AG04449 (cell line): ENCODE results near the gene ASTL.

ENCODE experiments used
- CTCF ChIA-PET: fragments of 350-600 bp; formaldehyde crosslinking; extraction: SDS; loops from one replicate; lab custom pipeline; 2021; ENCODE audit warnings: antibody characterized with exemption; lab: Yijun Ruan, JAX
- POLR2A ChIA-PET: fragments of 400-600, 350-600 bp; formaldehyde crosslinking; extraction: SDS; loops from one replicate; lab custom pipeline; 2020; ENCODE audit warnings: antibody characterized with exemption, inconsistent platforms; lab: Yijun Ruan, JAX
- DNase-seq: peaks from one replicate; pipeline ENCODE4 v3.0.0-alpha.2; 2010; ENCODE audit warnings: low read depth, low spot score
- H3K4me3 ChIP-seq: 2 replicates; pipeline ENCODE4 v1.5.1; 2011; ENCODE audit warnings: low read depth, mild to moderate bottlenecking, control low read depth, low read length
- CTCF ChIP-seq: IDR thresholded peaks from one replicate; pipeline ENCODE4 v1.5.1; 2011; ENCODE audit warnings: mild to moderate bottlenecking, moderate library complexity, low read length, control low read depth, inconsistent platforms; ENCODE audit not compliant: insufficient read depth; ENCODE audit errors: missing control alignments

Gene ASTL

DNA sequence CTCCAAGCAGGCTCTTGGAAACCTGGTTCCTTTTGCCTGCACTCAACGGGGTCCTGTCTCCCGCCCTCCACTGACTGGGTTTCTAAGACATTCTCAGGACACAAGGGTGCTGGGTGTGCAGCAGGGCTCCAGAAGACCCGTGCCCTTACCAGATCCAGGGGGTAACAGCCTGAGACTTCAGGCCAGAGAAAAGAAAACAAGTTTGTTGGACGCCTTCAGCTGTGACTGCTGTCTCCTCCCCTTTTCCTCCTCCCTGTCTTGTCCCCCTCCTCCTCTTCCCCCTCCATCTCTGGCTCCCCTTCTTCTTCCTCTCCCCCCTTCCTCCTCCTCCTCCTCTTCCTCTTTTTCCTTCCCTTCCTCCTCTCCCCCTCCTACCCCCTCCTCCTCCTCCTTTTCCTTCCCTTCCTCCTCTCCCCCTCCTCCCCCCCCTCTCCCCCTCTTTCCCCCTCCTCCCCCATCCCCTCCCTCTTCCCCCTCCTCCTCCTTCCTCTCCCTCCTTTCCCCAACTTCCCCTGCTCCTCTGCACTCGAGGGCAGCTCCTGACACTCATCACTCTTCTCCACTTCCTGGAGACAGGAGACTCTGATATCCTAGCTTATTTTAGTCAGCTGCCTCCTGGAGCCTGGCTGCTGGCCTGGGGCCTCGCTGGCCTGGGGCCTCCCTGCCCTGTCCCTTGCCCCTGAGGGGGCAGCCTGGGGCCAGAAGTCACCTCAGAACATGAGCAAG, 34.4 kb downstream of the ASTL start:
- CTCF ChIA-PET: interaction anchor here (3.6 kb wide), 1 partner anchor 14 kb away, joined by 24 read pairs; the partner anchor contains the start of gene ADRA2B

GRCh38 chr2:96103187-96103601, 35.1 kb downstream of the ASTL start:
- TF ChIP-seq CTCF: no peak
- no peak overlapping the region for H3K4me3 ChIP-seq
- no peak for DNase-seq
- CTCF ChIA-PET: interaction anchor here (1.0 to 3.6 kb wide), 2 partner anchors 11 to 14 kb away, joined by 3 to 24 read pairs; partner anchors contain the start of gene ADRA2B
- POLR2A ChIA-PET: no interaction called here

More for the DNA sequence above, 34.4 kb downstream of the ASTL start:
- no peak for TF ChIP-seq CTCF
- POLR2A ChIA-PET: no interaction called here
- no peak overlapping the region for H3K4me3 ChIP-seq
- DNase-seq: no peak

DNA sequence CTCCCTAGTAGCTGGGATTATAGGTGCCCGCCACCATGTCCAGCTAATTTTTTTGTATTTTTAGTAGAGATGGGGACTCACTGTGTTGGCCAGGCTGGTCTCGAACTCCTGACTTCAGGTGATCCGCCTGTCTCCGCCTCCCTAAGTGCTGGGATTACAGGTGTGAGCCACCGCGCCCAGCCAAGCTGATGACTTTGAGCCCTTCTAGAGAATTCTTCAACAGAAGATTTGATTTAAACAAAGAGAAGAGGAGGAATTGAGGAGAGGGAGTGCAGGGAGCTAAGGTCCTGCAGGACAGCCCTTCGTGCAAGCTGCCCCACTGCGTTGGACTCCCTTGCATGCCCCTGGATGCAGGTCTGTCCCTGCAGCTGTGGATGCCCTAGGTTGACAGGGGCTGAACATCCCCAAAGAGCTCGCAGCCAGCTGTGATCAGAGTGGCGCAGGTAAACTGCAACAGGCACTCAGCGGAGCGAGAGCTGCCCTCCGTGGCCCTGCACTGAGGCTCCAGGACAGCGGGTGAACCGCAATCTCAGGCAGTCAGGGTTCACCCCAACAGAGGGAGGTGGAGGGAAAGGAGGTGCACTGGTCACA, 35.6 kb downstream of the ASTL start:
- H3K4me3 ChIP-seq: no peak overlapping the region
- ChIA-PET CTCF (interaction anchor here (0.8 to 3.6 kb wide), 3 partner anchors 11 to 36 kb away, joined by 3 to 24 read pairs (median 4); partner anchors contain the start of genes ADRA2B and ASTL), POLR2A (no interaction called here)
- no peak for DNase-seq
- no peak for TF ChIP-seq CTCF

- H3K4me3 ChIP-seq: no peak overlapping the region
- ChIA-PET POLR2A (no interaction called here), CTCF (no interaction called here)
- TF ChIP-seq CTCF: no peak
- no peak for DNase-seq
These were observed 37.4 kb downstream of the ASTL start for GRCh38 chr2:96100893-96101304.

- ChIA-PET POLR2A (interaction anchor here (0.6 kb wide), 1 partner anchor 21 kb away, joined by 6 read pairs; no protein-coding TSS in a partner anchor), CTCF (interaction anchor here (0.9 to 1.6 kb wide), 3 partner anchors 8 to 17 kb away, joined by 3 to 7 read pairs (median 3); partner anchors contain the start of gene ADRA2B)
- no peak for DNase-seq
These were observed 38.2 kb downstream of the ASTL start for GRCh38 chr2:96099861-96100798.

More at GRCh38 chr2:96099861-96100798, 38.2 kb downstream of the ASTL start:
- no peak for TF ChIP-seq CTCF
- no peak overlapping the region for H3K4me3 ChIP-seq
